ENCODE measurements around the gene SH3PXD2A.

Gene SH3PXD2A

GRCh38 chr10:103871006-103871405 is 15.6 kb upstream of the SH3PXD2A start:
- Histone ChIP-seq H3K9me3 (no peaks in the 10 kb centered on the region), H3K36me3 (no peaks in the 10 kb centered on the region), H3K27me3 (no peaks in the 10 kb centered on the region), H3K4me1 (peaks cover 8% of the 10 kb centered on the region; the same call in 1 of the 2 replicates), H3K4me3 (ENCODE audit: low read depth, low read length) (no peak overlapping the region)
- no peak for TF ChIP-seq CTCF (IDR thresholded peaks at IDR 0.05; ENCODE audit: low read depth, low read length)
- DNase-seq = no peak

- H3K4me1 ChIP-seq = peaks cover 8% of the 10 kb centered on the region; the same call in 1 of the 2 replicates
- H3K9me3 ChIP-seq = no peaks in the 10 kb centered on the region
- TF ChIP-seq CTCF (IDR thresholded peaks at IDR 0.05; ENCODE audit: low read depth, low read length) = no peak
- no peaks in the 10 kb centered on the region for H3K36me3 ChIP-seq
- H3K4me3 ChIP-seq (ENCODE audit: low read depth, low read length) = no peak overlapping the region
- H3K27me3 ChIP-seq = no peaks in the 10 kb centered on the region
- no peak for DNase-seq
Measured at GRCh38 chr10:103870516-103870915, 15.1 kb upstream of the SH3PXD2A start.

- DNase-seq = no peak
- Histone ChIP-seq H3K27me3 (no peaks in the 10 kb centered on the region), H3K9me3 (no peaks in the 10 kb centered on the region), H3K4me3 (ENCODE audit: low read depth, low read length) (no peak overlapping the region), H3K36me3 (no peaks in the 10 kb centered on the region), H3K4me1 (peaks cover under 1% of the 10 kb centered on the region; the same call in 1 of the 2 replicates)
- no peak for TF ChIP-seq CTCF (IDR thresholded peaks at IDR 0.05; ENCODE audit: low read depth, low read length)
Measured at GRCh38 chr10:103869336-103869735, 14.0 kb upstream of the SH3PXD2A start.

GRCh38 chr10:103868200-103868599 is 12.8 kb upstream of the SH3PXD2A start:
- DNase-seq = no peak
- no peak for TF ChIP-seq CTCF (IDR thresholded peaks at IDR 0.05; ENCODE audit: low read depth, low read length)
- Histone ChIP-seq H3K36me3 (no peaks in the 10 kb centered on the region), H3K9me3 (no peaks in the 10 kb centered on the region), H3K27me3 (no peaks in the 10 kb centered on the region), H3K4me1 (no peaks in the 10 kb centered on the region), H3K4me3 (ENCODE audit: low read depth, low read length) (no peak overlapping the region)

GRCh38 chr10:103861505-103861904 is 6.1 kb upstream of the SH3PXD2A start:
- DNase-seq = no peak
- H3K4me3 ChIP-seq (ENCODE audit: low read depth, low read length) = no peak overlapping the region
- no peak for TF ChIP-seq CTCF (IDR thresholded peaks at IDR 0.05; ENCODE audit: low read depth, low read length)

GRCh38 chr10:103859161-103860086 is 4.0 kb upstream of the SH3PXD2A start:
- Histone ChIP-seq H3K36me3 (no peaks in the 10 kb centered on the region), H3K4me1 (peaks cover 5% of the 10 kb centered on the region; the same call in 1 of the 2 replicates), H3K9me3 (no peaks in the 10 kb centered on the region), H3K27me3 (no peaks in the 10 kb centered on the region), H3K4me3 (ENCODE audit: low read depth, low read length) (no peak overlapping the region)
- peak; percentile 60 for DNase-seq
- TF ChIP-seq CTCF (IDR thresholded peaks at IDR 0.05; ENCODE audit: low read depth, low read length) = peak; percentile 73

More at GRCh38 chr10:103861505-103861904, 6.1 kb upstream of the SH3PXD2A start:
- Histone ChIP-seq H3K4me1 (peaks cover 5% of the 10 kb centered on the region; the same call in 1 of the 2 replicates), H3K9me3 (no peaks in the 10 kb centered on the region), H3K27me3 (no peaks in the 10 kb centered on the region), H3K36me3 (no peaks in the 10 kb centered on the region)
